Peyer's patch (tissue), 4 donors: ENCODE data around the gene USP30.

Source experiments
- POLR2A ChIP-seq, 2 donors: fragments of 450-650 bp; IDR thresholded peaks; one replicate each; pipeline ENCODE4 v1.5.1; 2017; ENCODE audit warnings: antibody characterized with exemption in 2 of 2, mild to moderate bottlenecking in 2 of 2, moderate library complexity in 2 of 2
- TF ChIP-seq, protein P1 (sequence below), 6 experiments: fragments of 450-650 bp in 4 of 6; fragments of 200-600 bp in 2 of 6; sonication (generic) in 1 of 6; IDR thresholded peaks; one replicate each; pipeline ENCODE4 v1.5.1; 2017 to 2019; ENCODE audit warnings: antibody characterized with exemption in 6 of 6, mild to moderate bottlenecking in 3 of 6, moderate library complexity in 1 of 6

DNA sequence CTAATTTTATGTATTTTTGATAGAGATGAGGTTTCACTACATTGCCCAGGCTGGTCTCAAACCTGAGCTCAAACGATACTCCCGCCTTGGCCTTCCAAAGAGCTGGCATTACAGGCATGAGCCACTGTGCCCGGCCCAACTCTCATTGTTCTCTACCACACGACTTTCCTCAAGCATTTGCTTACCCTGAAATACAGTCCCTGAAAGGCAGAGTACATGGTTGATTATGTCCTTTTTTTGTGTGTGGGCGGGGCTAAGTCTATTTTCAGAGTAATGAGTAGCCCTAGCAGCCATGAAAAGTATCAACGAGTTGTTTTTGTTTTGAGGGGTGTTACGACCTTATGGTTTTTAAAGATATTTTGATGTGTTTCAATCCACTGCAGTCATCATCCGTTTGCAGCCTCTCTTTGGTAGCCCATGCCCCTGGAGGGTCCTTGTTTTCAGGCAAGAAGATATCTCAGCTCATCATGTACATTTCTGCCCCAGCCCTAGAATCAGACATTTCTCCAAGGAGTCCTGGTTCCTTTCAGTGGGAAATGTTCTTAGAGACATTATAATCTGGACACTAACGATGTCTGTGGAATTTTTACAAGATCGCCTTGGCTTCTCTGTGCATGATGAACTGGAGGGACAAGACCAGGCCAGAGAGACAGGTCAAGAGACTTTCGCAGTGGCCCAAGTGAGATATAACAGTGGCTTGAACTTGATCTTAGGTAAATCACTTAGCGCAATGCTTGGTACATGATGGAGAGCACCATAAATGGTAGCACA, 72.7 kb downstream of the USP30 start:
- TF ChIP-seq, protein P1, sequence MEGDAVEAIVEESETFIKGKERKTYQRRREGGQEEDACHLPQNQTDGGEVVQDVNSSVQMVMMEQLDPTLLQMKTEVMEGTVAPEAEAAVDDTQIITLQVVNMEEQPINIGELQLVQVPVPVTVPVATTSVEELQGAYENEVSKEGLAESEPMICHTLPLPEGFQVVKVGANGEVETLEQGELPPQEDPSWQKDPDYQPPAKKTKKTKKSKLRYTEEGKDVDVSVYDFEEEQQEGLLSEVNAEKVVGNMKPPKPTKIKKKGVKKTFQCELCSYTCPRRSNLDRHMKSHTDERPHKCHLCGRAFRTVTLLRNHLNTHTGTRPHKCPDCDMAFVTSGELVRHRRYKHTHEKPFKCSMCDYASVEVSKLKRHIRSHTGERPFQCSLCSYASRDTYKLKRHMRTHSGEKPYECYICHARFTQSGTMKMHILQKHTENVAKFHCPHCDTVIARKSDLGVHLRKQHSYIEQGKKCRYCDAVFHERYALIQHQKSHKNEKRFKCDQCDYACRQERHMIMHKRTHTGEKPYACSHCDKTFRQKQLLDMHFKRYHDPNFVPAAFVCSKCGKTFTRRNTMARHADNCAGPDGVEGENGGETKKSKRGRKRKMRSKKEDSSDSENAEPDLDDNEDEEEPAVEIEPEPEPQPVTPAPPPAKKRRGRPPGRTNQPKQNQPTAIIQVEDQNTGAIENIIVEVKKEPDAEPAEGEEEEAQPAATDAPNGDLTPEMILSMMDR (IDR thresholded peaks at IDR 0.05): no peak
- TF ChIP-seq POLR2A (IDR thresholded peaks at IDR 0.05): no peak
